NCI-H82 (cell line): Measurements from ENCODE around the gene ARMC9.

ENCODE experiments used
- DNase-seq: peaks from one replicate; lab custom pipeline; 2025; lab: John Stamatoyannopoulos, UW

The ARMC9 gene

DNA sequence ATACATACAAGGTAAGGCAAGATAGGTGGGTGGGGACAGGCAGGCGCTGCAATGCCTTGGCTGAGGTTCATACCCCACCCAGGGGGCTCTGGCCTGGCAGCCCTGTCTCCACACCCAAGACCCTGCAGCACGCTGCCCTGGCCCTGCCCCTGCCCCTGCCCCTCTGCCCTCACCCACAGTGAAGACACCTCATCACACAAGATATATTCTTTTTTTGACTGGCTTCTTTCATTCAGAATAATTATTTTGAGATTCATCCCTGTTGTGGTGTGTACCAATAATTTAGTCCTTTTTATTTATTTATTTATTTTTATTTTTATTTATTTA lies 185.6 kb downstream of the ARMC9 start:
- no peak for DNase-seq

- no peak for DNase-seq
Measured at GRCh38 chr2:231384970-231385369, 186.5 kb downstream of the ARMC9 start.

- DNase-seq: no peak
Measured at GRCh38 chr2:231385429-231385828, 187.0 kb downstream of the ARMC9 start.

- no peak for DNase-seq
Measured at GRCh38 chr2:231386446-231386845, 188.0 kb downstream of the ARMC9 start.

DNA sequence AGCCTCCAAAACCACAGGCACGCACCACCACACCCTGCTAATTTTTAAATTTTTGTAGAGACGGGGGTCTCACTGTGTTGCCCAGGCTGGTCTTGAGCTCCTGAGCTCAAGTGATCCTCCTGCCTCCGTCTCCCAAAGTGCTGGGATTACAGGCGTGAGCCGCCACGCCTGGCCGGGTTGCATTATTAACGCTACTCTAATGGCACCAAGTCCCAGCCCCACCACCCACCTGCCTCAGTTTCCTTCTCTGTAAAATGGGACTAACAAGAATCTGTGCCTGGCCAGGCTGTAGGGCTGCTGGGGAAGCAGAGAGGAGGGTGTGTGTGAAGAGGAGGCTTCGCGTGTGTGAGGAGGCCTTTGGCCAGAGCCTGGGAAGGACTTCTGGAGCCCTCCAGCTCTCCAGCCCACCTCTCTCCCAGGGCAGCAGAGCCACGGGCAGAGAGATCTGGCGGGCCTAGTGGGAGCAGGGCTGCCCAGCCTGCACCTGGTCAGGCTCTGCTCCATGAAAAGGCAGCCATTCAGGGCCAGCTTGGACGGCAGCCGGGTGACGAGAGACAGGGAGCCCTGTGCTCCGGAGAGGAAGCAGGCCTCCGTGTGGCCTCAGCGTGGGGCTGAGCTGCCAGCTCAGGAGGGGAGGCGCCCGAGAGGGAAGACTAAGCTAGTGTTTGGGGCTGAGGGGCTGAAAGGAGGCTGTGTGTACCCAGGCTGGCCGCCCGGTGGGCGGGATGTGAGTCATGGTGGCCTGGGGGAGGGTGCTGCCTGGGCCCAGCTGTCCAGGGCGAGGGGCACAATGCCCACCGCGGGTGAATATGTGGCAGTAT lies 189.7 kb downstream of the ARMC9 start:
- no peak for DNase-seq

DNA sequence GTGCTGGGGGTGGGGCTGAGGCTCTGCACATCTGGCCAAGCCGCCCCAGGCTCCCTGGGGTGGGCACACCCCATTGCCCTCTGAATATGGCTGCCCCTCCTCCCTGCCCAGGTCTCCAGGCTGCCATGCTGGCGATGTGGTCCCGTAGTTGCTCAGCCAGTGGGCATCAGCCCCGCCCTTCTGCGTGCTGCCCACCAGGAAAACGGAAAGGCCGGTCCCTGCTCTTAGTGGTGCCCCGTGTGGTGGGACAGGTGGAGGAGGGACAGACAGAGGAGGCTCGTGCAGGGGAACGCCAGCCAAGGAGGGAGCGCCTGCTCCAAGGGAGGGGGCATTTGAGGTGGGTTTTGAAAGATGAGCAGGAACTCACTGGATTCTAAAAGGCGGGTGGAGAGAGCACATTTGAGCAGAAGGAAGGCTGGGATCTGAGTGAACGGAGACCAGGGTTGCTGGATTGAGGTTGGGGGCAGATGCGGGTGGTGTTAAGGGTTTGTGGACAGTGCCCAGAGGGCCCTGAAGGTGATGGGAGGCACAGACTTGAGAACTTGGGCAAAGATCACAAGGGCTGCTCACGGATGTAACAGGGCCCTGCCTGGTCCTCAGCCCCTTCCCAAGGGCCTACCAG lies 190.4 kb downstream of the ARMC9 start:
- no peak for DNase-seq

GRCh38 chr2:231390667-231391066 lies 192.2 kb downstream of the ARMC9 start:
- no peak for DNase-seq

DNA sequence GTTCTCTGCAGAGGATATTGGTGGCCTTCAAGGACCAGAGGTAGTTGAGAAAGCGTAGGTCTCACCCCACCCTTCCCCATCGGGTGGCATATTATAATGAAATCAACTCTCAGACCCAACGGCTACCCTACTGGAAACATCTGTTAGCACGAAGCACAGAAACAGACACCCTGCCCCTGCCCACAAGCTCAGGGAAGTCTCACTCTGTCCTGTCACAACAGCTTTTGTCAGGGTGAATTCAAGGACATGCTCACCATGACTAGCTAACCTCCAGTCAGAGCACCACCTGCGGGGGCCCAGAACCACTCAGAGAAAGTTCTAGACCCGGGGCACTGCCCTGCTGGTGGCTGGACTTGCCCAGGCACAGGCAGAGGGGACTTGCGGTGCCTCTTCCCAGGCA lies 193.6 kb downstream of the ARMC9 start:
- no peak for DNase-seq

DNA sequence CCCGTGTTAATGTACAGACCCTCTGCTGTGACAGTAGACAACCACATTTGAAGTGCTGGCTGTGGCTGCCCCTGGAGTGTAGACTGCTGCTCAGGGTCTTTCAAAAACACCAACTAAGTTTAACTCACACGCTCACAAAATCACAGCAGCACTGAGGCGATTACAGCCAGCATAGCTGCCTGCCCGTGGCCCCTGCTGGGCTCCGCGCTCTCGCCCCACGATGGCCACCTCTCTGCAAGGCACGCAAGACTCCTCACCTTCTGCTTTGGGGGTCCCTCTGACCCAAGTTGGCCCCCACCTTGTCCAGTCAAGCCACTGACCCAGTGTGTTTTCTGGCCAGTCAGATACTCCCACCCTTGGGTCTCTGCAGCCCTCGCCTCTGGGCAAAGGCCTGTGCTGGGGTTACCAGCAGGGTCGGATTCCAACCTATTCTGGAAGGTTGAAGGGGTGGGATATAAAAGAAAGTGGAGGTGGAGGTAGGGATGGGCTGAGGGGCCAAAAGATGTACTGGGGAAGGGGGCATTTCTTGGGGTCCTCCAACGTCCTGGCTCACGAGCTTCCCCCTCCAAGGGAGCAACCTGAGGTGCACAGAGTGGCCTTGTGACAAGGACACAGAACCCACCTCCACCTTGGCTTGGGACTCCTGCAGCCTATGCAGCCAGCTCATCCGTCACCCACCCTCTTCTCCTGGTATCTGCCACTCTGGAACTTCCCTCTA lies 194.2 kb downstream of the ARMC9 start:
- DNase-seq: no peak

- peak; percentile 40 for DNase-seq
Measured at GRCh38 chr2:231393149-231394131, 195.0 kb downstream of the ARMC9 start.

- peak; percentile 39 for DNase-seq
Measured at GRCh38 chr2:231394211-231395141, 196.0 kb downstream of the ARMC9 start.

- DNase-seq: no peak
Measured at GRCh38 chr2:231395188-231396057, 197.0 kb downstream of the ARMC9 start, which contains the start of gene B3GNT7. Gene B3GNT7 (plus strand): TSS chr2:231395710. CDS start chr2:231395804, 94 bp downstream.

DNA sequence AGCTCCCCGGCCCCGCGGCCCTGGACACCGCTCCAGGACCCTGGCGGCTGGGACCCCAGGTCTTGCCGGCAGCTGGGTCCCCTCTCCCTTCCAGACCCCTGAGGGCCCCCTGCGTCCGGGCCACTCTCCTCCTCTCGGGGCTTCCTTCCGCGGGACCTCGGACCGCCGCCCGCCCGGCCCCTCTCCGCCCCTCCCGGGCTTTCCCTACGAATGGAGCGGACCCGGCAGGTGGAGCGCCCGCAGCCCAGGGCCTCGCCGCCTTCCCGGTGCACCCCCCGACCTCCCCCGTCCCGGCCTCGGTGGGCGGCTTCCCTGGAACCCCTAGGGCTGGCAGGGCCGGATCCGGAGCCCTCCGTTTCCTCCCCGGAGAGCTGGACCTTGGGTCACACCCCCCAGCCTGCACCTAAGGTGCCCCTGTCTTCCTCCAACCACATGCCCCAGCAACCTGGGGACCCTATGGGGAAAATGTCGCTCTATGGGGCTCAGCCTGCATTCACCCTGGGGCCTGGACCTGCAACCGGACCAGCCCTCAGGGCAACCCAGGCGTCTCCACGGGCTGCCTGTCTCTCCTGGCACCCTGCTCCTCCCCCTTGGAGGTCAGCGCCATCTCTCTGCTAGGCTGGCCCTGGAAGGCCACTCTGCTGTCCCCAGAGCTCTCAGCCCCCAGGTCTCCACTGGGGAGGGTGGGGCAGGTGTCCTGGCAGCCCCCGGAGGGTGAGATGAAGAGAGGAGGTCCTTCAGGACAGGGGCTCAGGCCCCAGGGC lies 197.8 kb downstream of the ARMC9 start:
- DNase-seq: no peak

DNA sequence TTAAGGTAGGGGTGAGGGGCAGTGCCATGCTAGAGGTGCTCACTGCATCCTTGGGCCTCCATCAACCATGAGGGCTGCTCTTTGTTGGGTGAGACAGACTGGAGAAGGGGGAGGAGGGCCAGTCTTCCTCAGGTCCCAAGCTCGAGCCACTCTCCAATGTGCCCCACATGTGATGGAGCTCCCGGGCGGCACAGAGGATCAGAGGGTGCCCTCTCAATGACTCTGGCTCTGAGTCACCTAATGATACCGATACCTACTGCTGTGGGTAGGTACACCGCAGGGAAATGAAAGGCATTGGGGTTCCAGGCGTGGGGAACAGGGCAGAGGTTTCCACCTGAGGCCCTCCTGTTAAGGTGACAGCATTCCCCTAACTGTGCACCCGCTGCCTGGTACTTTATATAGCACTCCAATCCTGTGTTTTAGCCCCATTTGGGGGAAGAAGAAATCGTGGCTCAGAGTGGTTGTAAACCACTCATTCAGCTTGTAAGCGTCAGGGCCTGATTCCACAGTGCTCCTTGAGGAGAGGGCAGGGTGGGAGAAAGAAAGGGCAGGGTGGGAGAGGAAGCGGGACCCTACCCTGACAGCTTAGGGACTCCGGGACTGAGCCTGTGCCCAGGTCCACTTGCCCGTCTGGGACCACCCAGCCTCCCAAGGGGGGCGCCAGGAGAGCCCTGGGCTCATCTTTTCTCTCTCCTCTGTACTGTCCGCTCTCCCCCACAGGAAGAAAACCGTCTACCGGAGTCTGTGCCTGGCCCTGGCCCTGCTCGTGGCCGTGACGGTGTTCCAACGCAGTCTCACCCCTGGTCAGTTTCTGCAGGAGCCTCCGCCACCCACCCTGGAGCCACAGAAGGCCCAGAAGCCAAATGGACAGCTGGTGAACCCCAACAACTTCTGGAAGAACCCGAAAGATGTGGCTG lies 198.8 kb downstream of the ARMC9 start:
- DNase-seq: no peak

DNA sequence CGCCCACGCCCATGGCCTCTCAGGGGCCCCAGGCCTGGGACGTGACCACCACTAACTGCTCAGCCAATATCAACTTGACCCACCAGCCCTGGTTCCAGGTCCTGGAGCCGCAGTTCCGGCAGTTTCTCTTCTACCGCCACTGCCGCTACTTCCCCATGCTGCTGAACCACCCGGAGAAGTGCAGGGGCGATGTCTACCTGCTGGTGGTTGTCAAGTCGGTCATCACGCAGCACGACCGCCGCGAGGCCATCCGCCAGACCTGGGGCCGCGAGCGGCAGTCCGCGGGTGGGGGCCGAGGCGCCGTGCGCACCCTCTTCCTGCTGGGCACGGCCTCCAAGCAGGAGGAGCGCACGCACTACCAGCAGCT lies 199.5 kb downstream of the ARMC9 start:
- DNase-seq: no peak

- DNase-seq: no peak
Measured at GRCh38 chr2:231398585-231398984, 200.2 kb downstream of the ARMC9 start.

- no peak for DNase-seq
Measured at GRCh38 chr2:231399046-231399852, 200.8 kb downstream of the ARMC9 start.
